T-cell (primary cell): ENCODE results near the gene ZNF148. TPM values are rescaled to one million over a fixed set of nuclear protein-coding genes. Genes with fewer than 3 reads are reported as not detected.

Source experiments
- ATAC-seq, 4 experiments: fragments of 200-7000 bp in 3 of 4; fragments of 150-1000 bp in 1 of 4; cut with Tn5 transposase; replicated peaks in 1 of 4; 1 replicate in 3 of 4; 2 replicates in 1 of 4; pipeline ENCODE4 v1.10.0; 2021; ENCODE audit warnings: moderate library complexity in 3 of 4, mild to moderate bottlenecking in 2 of 4, moderate number of reproducible peaks in 1 of 4
- CTCF ChIA-PET, 2 donors: fragments of 300-600 bp; sonication (Branson Sonifier 250); formaldehyde crosslinking; loops; one replicate each; lab custom pipeline; 2022; ENCODE audit warnings: antibody characterized with exemption in 2 of 2; lab: Charles Lee
- POLR2A ChIA-PET, 2 donors: fragments of 300-600 bp; sonication (Branson Sonifier 250); formaldehyde crosslinking; loops; one replicate each; lab custom pipeline; 2022; ENCODE audit warnings: antibody characterized with exemption in 2 of 2; lab: Charles Lee
- DNase-seq, 35 experiments: peaks; one replicate each; pipeline versions ENCODE4 v3.0.0 to v3.0.0-alpha.2; 2013 to 2023
- H3K27ac ChIP-seq: one replicate; pipeline ENCODE4 v1.5.1; 2013; ENCODE audit warnings: low read length
- H3K27me3 ChIP-seq, 2 experiments: replicated peaks in 1 of 2; 1 replicate in 1 of 2; 2 replicates in 1 of 2; pipeline versions ENCODE4 v1.6.1 to v1.7.0; 2013; ENCODE audit warnings: low read length in 1 of 2, mixed read lengths in 1 of 2; ENCODE audit not compliant: control insufficient read depth in 2 of 2, insufficient read depth in 2 of 2; ENCODE audit errors: extremely low read depth in 1 of 2
- H3K36me3 ChIP-seq, 2 donors: 1 replicate in 1 of 2; 2 replicates in 1 of 2; pipeline versions ENCODE4 v1.6.1 to v1.7.0; 2013; ENCODE audit warnings: low read length in 1 of 2; ENCODE audit not compliant: control insufficient read depth in 2 of 2, insufficient read depth in 1 of 2; ENCODE audit errors: extremely low read depth in 1 of 2
- H3K4me1 ChIP-seq, 2 experiments: 1 replicate in 1 of 2; 2 replicates in 1 of 2; pipeline versions ENCODE4 v1.6.1 to v1.7.0; 2013; ENCODE audit warnings: low read length in 2 of 2, mixed read lengths in 1 of 2; ENCODE audit not compliant: insufficient read depth in 2 of 2, control insufficient read depth in 1 of 2; ENCODE audit errors: extremely low read depth in 1 of 2
- H3K4me3 ChIP-seq, 2 donors: 1 replicate in 1 of 2; 2 replicates in 1 of 2; pipeline versions ENCODE4 v1.5.1 to v1.7.0; 2013; ENCODE audit warnings: mild to moderate bottlenecking in 2 of 2, low read length in 1 of 2, moderate library complexity in 1 of 2; ENCODE audit not compliant: control insufficient read depth in 1 of 2; ENCODE audit errors: extremely low read depth in 1 of 2
- H3K9me3 ChIP-seq: 2 replicates; pipeline ENCODE4 v1.7.0; 2013
- H3K27ac Mint-ChIP-seq, 2 donors: one replicate each; pipeline ENCODE4 v1.8.0; 2020 to 2021; ENCODE audit warnings: mild to moderate bottlenecking in 2 of 2, mixed read lengths in 2 of 2
- H3K27me3 Mint-ChIP-seq, 2 donors: one replicate each; pipeline ENCODE4 v1.8.0; 2021 to 2022; ENCODE audit warnings: mixed read lengths in 2 of 2
- H3K36me3 Mint-ChIP-seq: one replicate; pipeline ENCODE4 v1.8.0; 2021; ENCODE audit warnings: mixed read lengths
- H3K4me1 Mint-ChIP-seq, 3 donors: one replicate each; pipeline ENCODE4 v1.8.0; 2020 to 2022; ENCODE audit warnings: mixed read lengths in 3 of 3, mild to moderate bottlenecking in 1 of 3
- H3K4me3 Mint-ChIP-seq, 3 donors: one replicate each; pipeline ENCODE4 v1.8.0; 2020 to 2022; ENCODE audit warnings: mild to moderate bottlenecking in 3 of 3, mixed read lengths in 3 of 3, moderate library complexity in 3 of 3
- H3K9me3 Mint-ChIP-seq, 3 donors: one replicate each; pipeline ENCODE4 v1.8.0; 2020 to 2022; ENCODE audit warnings: mixed read lengths in 3 of 3
- WGBS: methylation state at CpG from one replicate; pipeline ENCODE4 v1.1.5; 2013; ENCODE audit warnings: missing lambda C conversion rate; ENCODE audit not compliant: insufficient coverage; 5-methylcytosine and 5-hydroxymethylcytosine counted together
- total RNA-seq, 35 experiments: library from RNA in 6 of 35; stranded (reverse) in 6 of 35; fragments of 120-200 nt in 1 of 35; gene quantifications; one replicate each; pipeline versions ENCODE4 v1.2.1 to v1.2.4 and lab custom pipeline; 2013 to 2026

Gene ZNF148
- total RNA-seq, 5 donors from 2014 or later (not counting 1 experiment from before 2014, with no cell fraction given) = 46.5 to 50.6 (median 50.4) TPM

DNA sequence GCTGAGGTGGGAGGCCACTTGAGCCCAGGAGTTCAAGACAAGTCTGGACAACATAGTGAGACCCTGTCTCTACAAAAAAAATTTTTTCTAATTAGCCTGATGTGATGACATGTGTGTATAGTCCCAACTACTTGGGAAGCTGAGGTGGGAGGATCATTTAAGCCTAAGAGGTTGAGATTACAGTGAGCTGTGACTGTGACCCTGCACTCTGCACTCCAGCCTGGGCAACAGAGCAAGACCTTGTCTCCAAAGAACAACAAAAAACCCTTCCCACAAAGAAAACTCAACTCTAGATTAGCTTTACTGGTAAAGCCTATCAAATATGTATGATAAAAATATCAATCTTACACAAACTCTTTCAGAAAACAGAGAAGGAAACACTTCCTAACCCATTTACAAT is 68.5 kb downstream of the ZNF148 start:
- peaks cover 63 to 68% (median 65%) of the 10 kb centered on the region in 3 donors for H3K4me1 Mint-ChIP-seq
- H3K36me3 Mint-ChIP-seq = peaks cover 35% of the 10 kb centered on the region
- H3K4me1 ChIP-seq = peaks cover 7% of the 10 kb centered on the region in 2 experiments
- no peak overlapping the region for H3K4me3 ChIP-seq
- H3K27ac ChIP-seq = no peak overlapping the region
- H3K9me3 Mint-ChIP-seq = no peaks in the 10 kb centered on the region
- DNase-seq (no peak), ATAC-seq (no peak)
- no peaks in the 10 kb centered on the region for H3K27me3 ChIP-seq
- peak overlapping the region; percentile 22 to 39 for H3K27ac Mint-ChIP-seq
- ChIA-PET POLR2A (interaction anchor here in 1 of 2 donors (0.6 to 0.7 kb wide), 3 partner anchors 24 to 232 kb away, joined by 3 to 5 read pairs (median 4); no protein-coding TSS in a partner anchor), CTCF (interaction anchor here (0.7 to 1.0 kb wide), 4 partner anchors 11 to 152 kb away, joined by 3 read pairs; no protein-coding TSS in a partner anchor)
- H3K9me3 ChIP-seq = no peaks in the 10 kb centered on the region
- no peaks in the 10 kb centered on the region for H3K27me3 Mint-ChIP-seq
- peaks cover 3 to 10% of the 10 kb centered on the region in 2 donors for H3K36me3 ChIP-seq
- no peak overlapping the region for H3K4me3 Mint-ChIP-seq

DNA sequence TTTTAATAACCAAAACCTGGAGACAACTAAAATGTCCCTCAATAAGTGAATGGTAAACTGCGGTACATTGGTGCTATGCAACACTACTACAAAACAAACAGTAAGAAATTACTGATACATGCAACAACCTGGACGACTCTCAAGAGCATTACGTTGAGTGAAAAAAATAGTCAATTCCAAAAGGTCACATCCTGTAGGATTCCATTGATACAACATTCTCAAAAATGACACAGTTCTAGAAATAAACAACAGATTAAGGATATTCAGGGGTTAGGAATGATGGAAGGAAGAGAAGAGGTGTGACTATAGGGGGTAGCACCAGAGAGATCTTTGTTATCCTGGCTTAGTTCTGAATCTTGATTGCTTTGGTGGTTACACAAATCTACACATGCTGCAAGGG is 72.2 kb downstream of the ZNF148 start:
- POLR2A ChIA-PET = no interaction called here
- WGBS = 90% methylated on average over 2 of the region's 3 CpGs
- H3K4me1 Mint-ChIP-seq = peaks cover 47 to 55% (median 47%) of the 10 kb centered on the region in 3 donors

DNA sequence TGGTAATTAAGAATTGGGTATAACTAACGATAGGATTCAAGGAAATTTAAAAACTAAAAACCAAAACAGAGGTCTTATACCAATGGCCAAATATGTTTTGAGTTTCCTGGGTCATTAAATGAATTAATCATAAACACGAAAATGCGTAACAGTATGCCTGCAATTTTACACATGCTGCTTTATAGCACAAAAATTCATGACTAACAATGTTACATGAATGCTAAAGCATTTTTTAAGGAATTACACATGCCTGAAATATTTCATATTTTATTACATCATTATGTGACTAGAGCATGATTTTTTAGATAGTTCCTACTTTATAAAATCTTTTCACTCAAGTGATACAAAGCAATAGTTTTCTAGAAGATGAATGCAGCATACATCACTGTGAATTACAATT is 74.7 kb downstream of the ZNF148 start:
- H3K4me3 ChIP-seq = no peak overlapping the region
- ATAC-seq (no peak), DNase-seq (no peak)
- H3K9me3 ChIP-seq = no peaks in the 10 kb centered on the region
- POLR2A ChIA-PET = no interaction called here
- no peaks in the 10 kb centered on the region for H3K9me3 Mint-ChIP-seq
- peaks cover 3 to 7% of the 10 kb centered on the region in 2 donors for H3K36me3 ChIP-seq
- no peaks in the 10 kb centered on the region for H3K27me3 ChIP-seq
- CTCF ChIA-PET = no interaction called here
- H3K4me1 Mint-ChIP-seq = peaks cover 46 to 49% (median 47%) of the 10 kb centered on the region in 3 donors
- peaks cover 27% of the 10 kb centered on the region for H3K36me3 Mint-ChIP-seq
- no peak overlapping the region for H3K27ac Mint-ChIP-seq
- H3K27ac ChIP-seq = no peak overlapping the region
- H3K27me3 Mint-ChIP-seq = no peaks in the 10 kb centered on the region
- no peaks in the 10 kb centered on the region for H3K4me1 ChIP-seq
- WGBS = no CpG with 5 or more reads among the region's 3 CpGs
- H3K4me3 Mint-ChIP-seq = no peak overlapping the region

More for the DNA sequence above, 72.2 kb downstream of the ZNF148 start:
- Mint-ChIP-seq H3K27ac (no peak overlapping the region), H3K9me3 (no peaks in the 10 kb centered on the region), H3K27me3 (no peaks in the 10 kb centered on the region), H3K36me3 (peaks cover 26% of the 10 kb centered on the region), H3K4me3 (no peak overlapping the region)
- Histone ChIP-seq H3K4me1 (no peaks in the 10 kb centered on the region), H3K4me3 (no peak overlapping the region), H3K9me3 (no peaks in the 10 kb centered on the region), H3K27me3 (no peaks in the 10 kb centered on the region), H3K27ac (no peak overlapping the region), H3K36me3 (peaks cover 3 to 10% of the 10 kb centered on the region in 2 donors)
- no peak for DNase-seq
- CTCF ChIA-PET = no interaction called here
- ATAC-seq = no peak

DNA sequence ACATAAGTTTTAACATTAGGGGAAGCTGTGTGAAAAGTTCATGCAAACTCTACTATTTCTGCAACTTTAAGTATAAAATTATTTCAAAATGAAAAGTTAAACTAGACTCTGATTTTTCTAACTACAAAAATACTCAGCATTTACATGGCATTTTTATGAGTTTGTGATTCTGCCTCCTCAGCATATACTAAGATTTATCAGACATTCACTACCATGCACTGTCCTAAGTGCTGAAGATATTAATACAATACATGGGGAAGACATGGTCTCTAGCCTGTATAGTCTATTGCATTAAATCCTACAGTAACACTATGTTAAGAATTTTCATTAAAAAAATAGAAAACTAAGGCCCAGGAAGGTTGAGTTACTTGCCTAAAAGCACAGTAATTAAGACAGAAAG is 80.7 kb downstream of the ZNF148 start:
- Mint-ChIP-seq H3K9me3 (no peaks in the 10 kb centered on the region), H3K36me3 (peaks cover 17% of the 10 kb centered on the region), H3K27ac (no peak overlapping the region), H3K4me1 (peaks cover 59 to 65% (median 59%) of the 10 kb centered on the region in 3 donors), H3K4me3 (no peak overlapping the region), H3K27me3 (no peaks in the 10 kb centered on the region)
- Histone ChIP-seq H3K9me3 (no peaks in the 10 kb centered on the region), H3K4me1 (no peaks in the 10 kb centered on the region), H3K27me3 (no peaks in the 10 kb centered on the region), H3K36me3 (no peaks in the 10 kb centered on the region), H3K27ac (no peak overlapping the region), H3K4me3 (no peak overlapping the region)
- ATAC-seq = no peak
- DNase-seq = no peak
- POLR2A ChIA-PET = no interaction called here
- CTCF ChIA-PET = no interaction called here

DNA sequence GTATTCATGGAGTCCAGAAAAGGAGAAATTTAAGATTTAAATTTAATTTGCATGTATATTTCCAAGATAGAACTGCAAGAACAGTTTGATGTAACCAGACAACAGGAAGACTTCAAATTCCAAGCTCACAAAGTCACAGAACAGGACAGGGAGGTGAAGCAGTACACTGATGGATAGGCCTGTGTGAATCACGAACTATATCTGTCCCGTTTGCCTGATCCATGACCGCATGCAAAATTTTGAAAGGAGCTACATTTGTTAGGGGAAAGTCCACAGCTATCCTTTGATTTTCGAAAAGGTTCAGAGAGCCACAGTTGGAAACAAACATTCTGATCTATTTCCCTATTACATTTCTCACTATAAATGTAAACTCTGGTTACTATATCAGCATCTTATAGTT is 83.1 kb downstream of the ZNF148 start:
- Histone ChIP-seq H3K27ac (no peak overlapping the region), H3K4me1 (no peaks in the 10 kb centered on the region), H3K4me3 (no peak overlapping the region), H3K9me3 (no peaks in the 10 kb centered on the region), H3K27me3 (no peaks in the 10 kb centered on the region), H3K36me3 (peaks cover 0 to 8% of the 10 kb centered on the region in 2 donors)
- H3K36me3 Mint-ChIP-seq = peaks cover 28% of the 10 kb centered on the region
- no peaks in the 10 kb centered on the region for H3K9me3 Mint-ChIP-seq
- DNase-seq (no peak), ATAC-seq (no peak)
- ChIA-PET POLR2A (interaction anchor here in 1 of 2 donors (0.7 kb wide), 1 partner anchor 16 kb away, joined by 3 read pairs; no protein-coding TSS in a partner anchor), CTCF (interaction anchor here in 1 of 2 donors (0.6 kb wide), 1 partner anchor 147 kb away, joined by 6 read pairs; no protein-coding TSS in a partner anchor)
- no peak overlapping the region for H3K27ac Mint-ChIP-seq
- no peaks in the 10 kb centered on the region for H3K27me3 Mint-ChIP-seq
- no CpG with 5 or more reads among the region's 4 CpGs for WGBS
- H3K4me1 Mint-ChIP-seq = peaks cover 51 to 68% (median 59%) of the 10 kb centered on the region in 3 donors
- no peak overlapping the region for H3K4me3 Mint-ChIP-seq

DNA sequence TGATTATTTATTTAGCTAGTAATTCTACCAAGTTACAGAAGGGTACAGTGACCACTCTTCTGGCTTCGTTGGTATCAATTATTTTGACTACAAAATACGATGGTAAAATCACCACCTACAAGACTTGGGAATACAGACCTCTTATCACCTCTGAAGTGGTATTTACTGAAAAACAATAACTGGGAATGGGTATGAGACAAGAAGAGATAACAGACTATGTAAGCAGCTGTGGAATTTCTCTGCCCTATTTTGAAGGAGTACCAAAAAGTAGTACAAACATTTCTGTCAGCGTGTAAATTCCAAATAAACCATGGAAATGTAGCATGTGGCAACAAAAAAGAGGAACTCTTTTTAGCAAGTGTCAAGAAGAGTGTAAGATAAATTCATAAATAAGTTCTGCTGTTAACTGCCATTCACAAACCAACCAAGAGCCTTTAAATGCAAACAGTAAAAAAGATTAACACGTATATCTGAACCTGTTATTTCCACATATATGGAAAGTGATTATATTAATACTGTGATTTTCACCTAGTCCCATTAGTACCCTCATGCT is 85.6 kb downstream of the ZNF148 start:
- no peak overlapping the region for H3K27ac ChIP-seq
- Mint-ChIP-seq H3K9me3 (no peaks in the 10 kb centered on the region), H3K4me3 (no peak overlapping the region), H3K36me3 (peaks cover 32% of the 10 kb centered on the region), H3K27ac (no peak overlapping the region), H3K4me1 (peaks cover 48 to 69% (median 55%) of the 10 kb centered on the region in 3 donors), H3K27me3 (no peaks in the 10 kb centered on the region)
- WGBS = no CpG with 5 or more reads among the region's 4 CpGs
- no peak overlapping the region for H3K4me3 ChIP-seq
- CTCF ChIA-PET = interaction anchor here in 1 of 2 donors (0.5 kb wide), 1 partner anchor 465 kb away, joined by 5 read pairs; no protein-coding TSS in a partner anchor
- H3K27me3 ChIP-seq = no peaks in the 10 kb centered on the region
- ATAC-seq (no peak), DNase-seq (no peak)
- H3K36me3 ChIP-seq = peaks cover 0 to 11% of the 10 kb centered on the region in 2 donors
- no peaks in the 10 kb centered on the region for H3K4me1 ChIP-seq
- no peaks in the 10 kb centered on the region for H3K9me3 ChIP-seq
- POLR2A ChIA-PET = no interaction called here
